SK-N-SH (cell line): ENCODE data around the gene AHNAK. TPM values are rescaled to one million over a fixed set of nuclear protein-coding genes. Genes with fewer than 3 reads are reported as not detected.

ENCODE experiments used
- CTCF ChIA-PET: fragments of 300-600, 350-600 bp; formaldehyde crosslinking; extraction: SDS; loops from one replicate; lab custom pipeline; 2021; lab: Yijun Ruan, JAX
- POLR2A ChIA-PET: fragments of 350-600 bp; sonication (Branson Sonifier 250); formaldehyde crosslinking; extraction: SDS; loops from one replicate; lab custom pipeline; 2020; ENCODE audit warnings: antibody characterized with exemption, inconsistent platforms; lab: Yijun Ruan, JAX
- DNase-seq: peaks from one replicate; pipeline ENCODE4 v3.0.0; 2012
- H2AFZ ChIP-seq: fragments of 200-600 bp; sonication (generic); 2 replicates; pipeline ENCODE4 v1.8.1; 2016; ENCODE audit warnings: antibody characterized with exemption, mild to moderate bottlenecking, low read depth
- H3F3A ChIP-seq: fragments of 200-600 bp; sonication (generic); replicated peaks from 2 replicates; pipeline ENCODE3; 2016; ENCODE audit warnings: antibody characterized with exemption, mild to moderate bottlenecking; ENCODE audit not compliant: insufficient read depth
- H3K27ac ChIP-seq, 2 experiments: fragments of 200-500 bp in 1 of 2; fragments of 200-600 bp in 1 of 2; sonication (Bioruptor generic) in 1 of 2; sonication (generic), shearing (Covaris generic) in 1 of 2; 2 replicates each; pipeline versions ENCODE4 v1.5.1 to v1.6.1; 2014 to 2016; ENCODE audit warnings: low read depth in 2 of 2, inconsistent platforms in 1 of 2, low read length in 1 of 2, mild to moderate bottlenecking in 1 of 2, mixed read lengths in 1 of 2
- H3K27me3 ChIP-seq: fragments of 200-600 bp; sonication (generic), shearing (Covaris generic); 2 replicates; pipeline ENCODE4 v1.6.1; 2016; ENCODE audit warnings: mixed run types; ENCODE audit not compliant: insufficient read depth
- H3K36me3 ChIP-seq, 2 experiments: fragments of 200-500 bp in 1 of 2; fragments of 200-600 bp in 1 of 2; sonication (Bioruptor generic) in 1 of 2; sonication (generic) in 1 of 2; replicated peaks in 1 of 2; 2 replicates each; pipeline versions ENCODE3 to v1.5.1; 2014 to 2016; ENCODE audit warnings: low read length in 1 of 2, mild to moderate bottlenecking in 1 of 2; ENCODE audit not compliant: insufficient read depth in 2 of 2, control insufficient read depth in 1 of 2
- H3K4me1 ChIP-seq, 2 experiments: fragments of 200-500 bp in 1 of 2; fragments of 200-600 bp in 1 of 2; sonication (Bioruptor generic) in 1 of 2; sonication (generic), shearing (Covaris generic) in 1 of 2; 2 replicates each; pipeline versions ENCODE4 v1.5.1 to v1.6.1; 2014 to 2016; ENCODE audit warnings: low read depth in 1 of 2, low read length in 1 of 2, mixed run types in 1 of 2; ENCODE audit not compliant: insufficient read depth in 2 of 2, control insufficient read depth in 1 of 2
- H3K4me2 ChIP-seq: fragments of 200-600 bp; sonication (generic), shearing (Covaris generic); 2 replicates; pipeline ENCODE4 v1.6.1; 2017; ENCODE audit warnings: mixed run types
- H3K4me3 ChIP-seq, 2 experiments: fragments of 200-500 bp in 1 of 2; fragments of 200-600 bp in 1 of 2; sonication (Bioruptor generic) in 1 of 2; sonication (generic), shearing (Covaris generic) in 1 of 2; 2 replicates each; pipeline versions ENCODE4 v1.5.1 to v1.8.1; 2014 to 2016; ENCODE audit warnings: low read depth in 2 of 2, inconsistent platforms in 1 of 2, low read length in 1 of 2, mild to moderate bottlenecking in 1 of 2, mixed read lengths in 1 of 2, moderate library complexity in 1 of 2
- H3K79me2 ChIP-seq: fragments of 200-600 bp; sonication (generic); 2 replicates; pipeline ENCODE4 v1.8.1; 2017; ENCODE audit warnings: mild to moderate bottlenecking; ENCODE audit not compliant: insufficient read depth
- H3K9ac ChIP-seq: fragments of 200-600 bp; sonication (generic); 2 replicates; pipeline ENCODE4 v1.6.1; 2017; ENCODE audit warnings: mixed run types
- H3K9me2 ChIP-seq: fragments of 200-600 bp; sonication (generic); 2 replicates; pipeline ENCODE4 v1.6.1; 2017; ENCODE audit warnings: mixed run types
- H3K9me3 ChIP-seq: fragments of 200-600 bp; sonication (generic); 2 replicates; pipeline ENCODE4 v1.6.1; 2017; ENCODE audit warnings: mixed run types, mild to moderate bottlenecking, moderate library complexity
- H4K20me1 ChIP-seq: fragments of 200-600 bp; sonication (generic); 2 replicates; pipeline ENCODE4 v1.6.1; 2017; ENCODE audit warnings: mild to moderate bottlenecking, mixed run types; ENCODE audit not compliant: insufficient read depth
- CHD2 ChIP-seq: fragments of 150-350 bp; IDR thresholded peaks from 2 replicates; pipeline ENCODE4 v1.6.1; 2018; ENCODE audit warnings: low read length; ENCODE audit not compliant: partially characterized antibody
- ELF1 ChIP-seq: IDR thresholded peaks from 2 replicates; pipeline ENCODE4 v1.4.0; 2012
- EP300 ChIP-seq, 2 experiments: IDR thresholded peaks; 2 replicates each; pipeline versions ENCODE4 v1.4.0 to v1.6.1; 2012; ENCODE audit warnings: borderline replicate concordance in 1 of 2, low read depth in 1 of 2, low read length in 1 of 2
- FOXJ3 ChIP-seq: sonication (generic); formaldehyde crosslinking; IDR thresholded peaks from 2 replicates; pipeline ENCODE4 v1.5.1; 2020; ENCODE audit warnings: mild to moderate bottlenecking, missing genetic modification reagents
- GABPA ChIP-seq: IDR thresholded peaks from 2 replicates; pipeline ENCODE4 v1.4.0; 2012; ENCODE audit warnings: low read depth, mild to moderate bottlenecking
- GATA2 ChIP-seq: sonication (generic); formaldehyde crosslinking; IDR thresholded peaks from 2 replicates; pipeline ENCODE4 v1.5.0; 2020; ENCODE audit warnings: mild to moderate bottlenecking, missing genetic modification reagents
- IRF3 ChIP-seq: fragments of 150-350 bp; IDR thresholded peaks from 2 replicates; pipeline ENCODE4 v1.6.1; 2016; ENCODE audit warnings: mild to moderate bottlenecking, low read depth, low read length
- MEF2A ChIP-seq: IDR thresholded peaks from 2 replicates; pipeline ENCODE4 v1.4.0; 2012; ENCODE audit warnings: low read depth, borderline replicate concordance
- NFIC ChIP-seq: IDR thresholded peaks from 2 replicates; pipeline ENCODE4 v1.4.0; 2012; ENCODE audit warnings: borderline replicate concordance
- POLR2AphosphoS5 ChIP-seq: IDR thresholded peaks from 2 replicates; pipeline ENCODE4 v1.6.1; 2012; ENCODE audit warnings: low read depth, low read length
- RAD21 ChIP-seq: IDR thresholded peaks from 2 replicates; pipeline ENCODE4 v1.6.1; 2012; ENCODE audit warnings: mild to moderate bottlenecking, low read length
- RCOR1 ChIP-seq: fragments of 150-350 bp; IDR thresholded peaks from 2 replicates; pipeline ENCODE4 v1.6.1; 2017; ENCODE audit warnings: antibody characterized with exemption, low read length
- REST ChIP-seq: IDR thresholded peaks from 2 replicates; pipeline ENCODE4 v1.6.1; 2012; ENCODE audit warnings: mild to moderate bottlenecking, low read depth, low read length, moderate library complexity
- SMC3 ChIP-seq: IDR thresholded peaks from 2 replicates; pipeline ENCODE4 v1.6.1; 2012; ENCODE audit warnings: low read depth, low read length, improper control_type of control experiment
- TCF12 ChIP-seq: IDR thresholded peaks from 2 replicates; pipeline ENCODE4 v1.4.0; 2012
- TEAD4 ChIP-seq: IDR thresholded peaks from 2 replicates; pipeline ENCODE4 v1.4.0; 2012; ENCODE audit warnings: mild to moderate bottlenecking, borderline replicate concordance; ENCODE audit not compliant: insufficient read depth
- USF1 ChIP-seq: IDR thresholded peaks from 2 replicates; pipeline ENCODE4 v1.4.0; 2012; ENCODE audit warnings: low read depth, borderline replicate concordance
- YY1 ChIP-seq: IDR thresholded peaks from 2 replicates; pipeline ENCODE4 v1.4.0; 2012; ENCODE audit warnings: low read depth, mild to moderate bottlenecking
- ZBTB33 ChIP-seq: IDR thresholded peaks from 2 replicates; pipeline ENCODE4 v1.4.0; 2012; ENCODE audit warnings: low read depth, borderline replicate concordance
- WGBS: methylation state at CpG from one replicate; pipeline ENCODE4 v1.1.6; 2017; ENCODE audit warnings: low lambda C conversion rate; 5-methylcytosine and 5-hydroxymethylcytosine counted together
- polyA plus RNA-seq, 3 experiments: library from polyadenylated mRNA; depleted of rRNA; stranded (reverse); fragments of >200 nt; gene quantifications; 2 replicates each; pipeline ENCODE4 v1.2.3, GENCODE V29; 2012

AHNAK gene
- polyA plus RNA-seq, 1 of the 3 experiments (the other 2 are of a cell fraction), result 57.8 TPM

GRCh38 chr11:62418733-62419132, 127.9 kb downstream of the AHNAK start, which contains the start of gene SCGB1A1:
TSS of gene SCGB1A1 (plus strand) at chr11:62419033. CDS start at chr11:62419096, 63 bp downstream.
- H3K4me1 ChIP-seq, result peaks cover 3 to 7% of the 10 kb centered on the region in 2 experiments; a peak in 1 of 4 replicates
- TF ChIP-seq NFIC, result no peak
- no peak for TF ChIP-seq TEAD4
- TF ChIP-seq, all 33 proteins: peak for 0
- ChIA-PET POLR2A (no interaction called here), CTCF (interaction anchor here (1.6 kb wide), 1 partner anchor 24 kb away, joined by 8 read pairs; no protein-coding TSS in a partner anchor)
- Histone ChIP-seq H3K9me3 (no peaks in the 10 kb centered on the region), H3K36me3 (no peaks in the 10 kb centered on the region), H3K4me2 (no peak within 1 kb of the TSS), H3K9ac (no peak within 1 kb of the TSS), H3K9me2 (no peaks in the 10 kb centered on the region), H3K79me2 (no peaks in the 10 kb centered on the region), H3K27ac (no peak within 1 kb of the TSS), H3F3A (no peaks in the 10 kb centered on the region), H3K27me3 (no peaks in the 10 kb centered on the region), H2AFZ (no peak within 1 kb of the TSS), H4K20me1 (no peaks in the 10 kb centered on the region), H3K4me3 (no peak within 1 kb of the TSS)
- 77% methylated on average over 4 of the region's 4 CpGs for WGBS
- DNase-seq, result no peak

- 95% methylated on average over 5 of the region's 5 CpGs for WGBS
These were observed 128.5 kb downstream of the AHNAK start for GRCh38 chr11:62418136-62418535.

More at GRCh38 chr11:62418136-62418535, 128.5 kb downstream of the AHNAK start:
- Histone ChIP-seq H3K27me3 (no peaks in the 10 kb centered on the region), H3K36me3 (no peaks in the 10 kb centered on the region), H3K4me3 (no peak overlapping the region), H3K27ac (no peak overlapping the region)
- CTCF ChIA-PET, result no interaction called here
- TF ChIP-seq CHD2, result no peak
- no peak for TF ChIP-seq GATA2 (CRISPR knock-in tag)
- TF ChIP-seq ELF1, result no peak
- TF ChIP-seq RCOR1, result no peak
- TF ChIP-seq RAD21, result no peak
- no peak for TF ChIP-seq GABPA
- TF ChIP-seq ZBTB33, result no peak
- no peak for TF ChIP-seq REST
- TF ChIP-seq USF1, result no peak
- no peak for TF ChIP-seq FOXJ3 (CRISPR knock-in tag)
- TF ChIP-seq IRF3, result no peak
- no peak for TF ChIP-seq YY1
- TF ChIP-seq POLR2AphosphoS5, result no peak
- no peak for TF ChIP-seq EP300 (IDR thresholded peaks at IDR 0.05; ENCODE audit: borderline replicate concordance in 1 of 2, low read depth in 1 of 2, low read length in 1 of 2)
- no peak for TF ChIP-seq MEF2A
- no peak for TF ChIP-seq TCF12
- TF ChIP-seq SMC3, result no peak
- TF ChIP-seq, all 33 proteins: peak for 0
- Histone ChIP-seq H3K79me2 (no peaks in the 10 kb centered on the region), H3K9me3 (no peaks in the 10 kb centered on the region), H4K20me1 (no peaks in the 10 kb centered on the region), H3K4me2 (no peak overlapping the region), H3K9ac (no peak overlapping the region), H2AFZ (no peak overlapping the region), H3F3A (no peaks in the 10 kb centered on the region), H3K4me1 (peaks cover 7% of the 10 kb centered on the region in 2 experiments; a peak in 1 of 4 replicates), H3K9me2 (no peaks in the 10 kb centered on the region)
- POLR2A ChIA-PET, result no interaction called here
- DNase-seq, result no peak
